ENCODE measurements around the gene NSMF.
"Not testable (repeated sequence)": the region's sequence is repeated elsewhere in the genome, so short reads cannot be mapped to it uniquely, and the experiment has no call there.

Gene NSMF

DNA sequence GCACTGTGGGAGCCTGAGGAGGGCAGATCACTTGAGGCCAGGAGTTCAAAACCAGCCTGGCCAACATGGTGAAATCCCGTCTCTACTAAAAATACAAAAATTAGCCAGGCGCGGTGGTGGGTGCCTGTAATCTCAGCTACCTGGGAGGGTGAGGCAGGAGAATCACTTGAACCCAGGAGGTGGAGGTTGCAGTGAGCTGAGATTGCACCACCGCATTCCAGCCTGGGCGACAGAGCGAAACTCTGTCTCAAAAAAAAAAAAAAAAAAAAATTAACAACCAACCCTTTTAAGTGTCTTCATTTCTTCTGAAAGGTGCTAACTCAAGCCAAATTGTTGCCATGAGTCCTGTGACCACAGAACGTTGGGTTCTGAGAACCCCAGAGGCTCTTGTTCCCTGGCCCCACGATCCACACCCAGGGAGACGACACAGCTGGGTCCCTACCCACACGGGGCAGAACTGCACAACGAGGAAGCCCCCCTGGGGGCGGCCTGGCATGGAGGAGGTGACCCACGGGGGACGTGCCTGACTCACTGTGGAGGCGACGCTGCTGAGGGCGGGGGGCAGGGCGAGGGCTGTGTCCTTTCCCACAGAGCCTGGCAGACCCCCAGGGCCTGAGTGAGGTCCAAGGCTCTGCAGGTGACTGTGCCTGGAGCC, 48.8 kb downstream of the NSMF start:
- not testable (repeated sequence) for DNase-seq (ENCODE audit: low read depth)

GRCh38 chr9:137409515-137409914, 49.6 kb downstream of the NSMF start:
- no peak for DNase-seq (ENCODE audit: low read depth)

DNA sequence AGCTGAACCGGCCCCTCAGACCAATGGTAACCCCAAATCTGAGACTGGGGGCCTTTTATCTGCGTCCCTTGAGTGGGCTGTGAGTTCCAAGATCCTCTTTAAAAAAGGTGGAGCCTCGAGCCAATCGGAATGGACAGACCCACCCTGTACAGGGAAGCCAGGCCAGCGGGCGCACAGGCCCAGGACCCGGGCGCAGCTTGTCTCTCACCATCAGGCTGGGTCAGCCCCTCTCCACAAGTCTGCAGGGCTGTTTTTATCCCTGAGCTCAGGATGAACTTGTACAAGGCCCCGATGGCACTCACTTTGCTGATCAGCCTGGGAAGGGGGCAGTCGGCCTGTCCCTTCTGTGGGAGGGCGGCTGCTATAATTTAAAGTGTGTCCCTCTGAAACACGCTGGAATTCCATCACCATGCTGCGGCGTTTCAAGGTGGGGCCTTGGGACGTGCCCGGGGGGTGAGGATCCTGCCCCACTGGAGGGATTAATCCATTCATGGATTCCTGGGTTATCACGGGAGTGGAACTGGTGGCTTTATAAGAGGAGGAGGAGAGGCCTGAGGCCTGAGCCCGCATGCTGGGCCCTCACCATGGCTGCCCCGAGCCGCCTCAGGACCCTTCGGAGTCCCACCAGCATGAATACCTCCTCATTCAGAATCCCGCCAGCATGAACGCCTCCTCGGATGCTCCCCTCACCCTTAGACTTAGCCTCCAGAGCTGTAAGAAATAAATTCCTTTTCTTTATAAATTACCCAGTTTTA, 50.3 kb downstream of the NSMF start:
- no peak for DNase-seq (ENCODE audit: low read depth)

GRCh38 chr9:137407590-137408300, 51.4 kb downstream of the NSMF start:
- no peak for DNase-seq (ENCODE audit: low read depth)

GRCh38 chr9:137406876-137407589, 52.1 kb downstream of the NSMF start:
- no peak for DNase-seq (ENCODE audit: low read depth)

- DNase-seq (ENCODE audit: low read depth): no peak
These were observed 52.9 kb downstream of the NSMF start for GRCh38 chr9:137406085-137406760.

DNA sequence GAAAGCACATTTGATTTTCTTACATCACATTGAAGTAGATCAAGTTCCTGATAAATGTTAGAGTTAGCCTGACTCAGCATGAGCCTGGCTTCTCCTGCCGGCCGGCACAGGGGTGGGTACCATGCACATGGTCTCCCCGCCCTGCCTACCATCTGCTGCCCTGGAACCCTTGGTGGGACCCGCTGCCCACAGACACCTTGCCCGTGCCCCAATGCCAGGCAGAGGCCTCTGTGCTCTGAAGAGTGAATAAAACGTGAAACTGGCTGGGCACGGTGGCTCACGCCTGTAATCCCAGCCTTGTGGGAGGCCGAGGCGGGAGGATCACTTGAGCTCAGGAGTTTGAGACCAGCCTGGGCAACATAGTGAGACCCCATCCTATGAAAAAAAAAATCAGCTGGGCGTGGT, 53.5 kb downstream of the NSMF start:
- no peak for DNase-seq (ENCODE audit: low read depth)

- no peak for DNase-seq (ENCODE audit: low read depth)
These were observed 54.1 kb downstream of the NSMF start for GRCh38 chr9:137404961-137405567.

DNA sequence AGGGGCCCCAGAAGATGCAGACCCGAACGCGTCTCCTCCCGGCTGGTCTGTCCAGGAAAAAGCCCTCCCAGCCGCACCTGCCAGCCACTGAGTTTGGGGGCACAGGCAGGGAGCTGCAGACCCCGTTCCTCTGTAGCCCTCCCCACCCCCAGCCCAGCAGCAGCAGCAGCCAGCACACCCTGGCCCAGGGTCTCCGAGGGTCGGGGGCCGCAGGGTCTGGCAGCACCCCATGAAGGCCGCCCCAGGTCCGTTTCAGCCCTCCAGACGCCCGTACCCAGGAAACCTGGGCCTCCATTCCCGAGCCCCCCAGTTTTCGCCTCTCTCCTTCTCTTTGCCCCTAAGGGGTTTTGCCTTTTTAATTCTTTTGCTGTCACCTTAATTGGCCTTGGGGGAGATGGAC, 55.9 kb downstream of the NSMF start:
- no peak for DNase-seq (ENCODE audit: low read depth)

DNA sequence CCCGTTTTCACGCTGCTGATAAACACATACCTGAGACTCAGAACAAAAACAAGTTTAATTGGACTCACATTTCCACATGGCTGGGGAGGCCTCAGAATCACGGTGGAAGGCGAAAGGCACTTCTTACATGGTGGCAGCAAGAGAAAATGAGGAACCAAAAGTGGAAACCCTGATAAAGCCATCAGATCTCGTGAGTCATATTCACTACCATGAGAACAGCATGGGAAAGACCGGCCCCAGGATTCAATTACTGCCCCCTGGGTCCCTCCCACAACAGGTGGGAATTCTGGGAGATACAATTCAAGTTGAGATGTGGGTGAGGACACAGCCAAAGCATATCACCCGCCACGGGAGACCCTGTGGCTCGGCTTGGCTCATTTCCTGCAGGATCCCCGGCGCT, 56.4 kb downstream of the NSMF start:
- no peak for DNase-seq (ENCODE audit: low read depth)

DNA sequence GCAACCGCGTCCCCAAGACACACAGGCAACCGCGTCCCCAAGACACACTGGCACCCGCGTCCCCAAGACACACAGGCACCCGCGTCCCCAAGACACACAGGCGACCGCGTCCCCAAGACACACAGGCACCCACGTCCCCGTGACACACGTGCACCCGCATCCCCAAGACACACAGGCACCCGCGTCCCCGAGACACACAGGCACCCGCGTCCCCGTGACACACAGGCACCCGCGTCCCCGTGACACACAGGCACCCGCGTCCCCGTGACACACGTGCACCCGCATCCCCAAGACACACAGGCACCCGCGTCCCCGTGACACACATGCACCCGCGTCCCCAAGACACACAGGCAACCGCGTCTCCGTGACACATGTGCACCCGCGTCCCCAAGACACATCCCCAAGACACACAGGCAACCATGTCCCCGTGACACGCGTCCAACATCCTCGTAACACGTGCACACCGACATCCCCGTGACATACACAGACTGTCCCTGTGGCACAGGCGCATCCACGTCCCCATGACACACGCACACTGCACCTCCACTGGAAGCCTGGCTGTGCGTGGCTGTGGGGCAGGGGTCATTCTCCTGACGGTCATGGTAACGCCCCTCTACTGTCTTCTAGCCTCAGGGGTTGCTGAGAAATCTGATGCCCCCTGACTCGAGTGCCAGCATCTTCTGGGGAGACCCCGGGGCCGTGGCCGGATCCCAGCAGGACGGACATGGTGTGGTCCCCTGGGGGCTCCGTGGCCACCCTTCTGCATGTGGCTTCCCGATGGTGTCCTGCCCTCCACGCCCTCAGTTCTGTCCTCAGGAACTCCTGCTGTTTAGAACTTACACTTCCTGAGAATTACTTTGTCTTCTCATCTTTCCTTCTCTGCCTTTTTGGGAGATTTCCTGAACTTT, 60.3 kb downstream of the NSMF start:
- no peak for DNase-seq (ENCODE audit: low read depth)

- DNase-seq (ENCODE audit: low read depth): no peak
These were observed 61.3 kb downstream of the NSMF start for GRCh38 chr9:137397675-137398423.
